Upper lobe of right lung (tissue), 1 donor: ENCODE results near the gene ZNF283. TPM values are rescaled to one million over a fixed set of nuclear protein-coding genes. Genes with fewer than 3 reads are reported as not detected.

ENCODE experiments used
- ATAC-seq: fragments of 200-7000 bp; cut with Tn5 transposase; one replicate; pipeline ENCODE4 v1.9.1; 2020; ENCODE audit warnings: mild to moderate bottlenecking, moderate library complexity
- DNase-seq: peaks from one replicate; pipeline ENCODE4 v3.0.0-alpha.2; 2020
- H3K27ac ChIP-seq: fragments of 200-600 bp; one replicate; pipeline ENCODE4 v1.8.0; 2022
- H3K27me3 ChIP-seq: fragments of 200-600 bp; one replicate; pipeline ENCODE4 v1.8.0; 2022; ENCODE audit warnings: mild to moderate bottlenecking
- H3K36me3 ChIP-seq: fragments of 200-600 bp; one replicate; pipeline ENCODE4 v1.8.0; 2022
- H3K4me1 ChIP-seq: fragments of 200-600 bp; one replicate; pipeline ENCODE4 v1.8.0; 2022
- H3K4me3 ChIP-seq: fragments of 200-600 bp; one replicate; pipeline ENCODE4 v1.8.0; 2022; ENCODE audit warnings: mild to moderate bottlenecking
- H3K9me3 ChIP-seq: fragments of 200-600 bp; one replicate; pipeline ENCODE4 v1.8.0; 2022
- intact Hi-C: fragments of 100-400 bp; cut with DNase I; formaldehyde crosslinking; loops from one replicate; pipeline ENCODE4 v1.11.0; 2022
- total RNA-seq: library from RNA; stranded (reverse); fragmentation: NEBNext Ultra II Directional; extraction: Animal tissue kit (Norgen Biotek cat#: 25700); gene quantifications from one replicate; pipeline ENCODE4 v1.2.1, GENCODE V29; 2021
- TF ChIP-seq, protein P1 (sequence below): fragments of 200-600 bp; IDR thresholded peaks from one replicate; pipeline ENCODE4 v1.8.0; 2022; ENCODE audit warnings: antibody characterized with exemption
- donor health status: DM: no; HTN: yes; CAD: no; lungs with severe emphysema.

The ZNF283 gene
- total RNA-seq, 1 donor from 2014 or later, result 11.7 TPM

DNA sequence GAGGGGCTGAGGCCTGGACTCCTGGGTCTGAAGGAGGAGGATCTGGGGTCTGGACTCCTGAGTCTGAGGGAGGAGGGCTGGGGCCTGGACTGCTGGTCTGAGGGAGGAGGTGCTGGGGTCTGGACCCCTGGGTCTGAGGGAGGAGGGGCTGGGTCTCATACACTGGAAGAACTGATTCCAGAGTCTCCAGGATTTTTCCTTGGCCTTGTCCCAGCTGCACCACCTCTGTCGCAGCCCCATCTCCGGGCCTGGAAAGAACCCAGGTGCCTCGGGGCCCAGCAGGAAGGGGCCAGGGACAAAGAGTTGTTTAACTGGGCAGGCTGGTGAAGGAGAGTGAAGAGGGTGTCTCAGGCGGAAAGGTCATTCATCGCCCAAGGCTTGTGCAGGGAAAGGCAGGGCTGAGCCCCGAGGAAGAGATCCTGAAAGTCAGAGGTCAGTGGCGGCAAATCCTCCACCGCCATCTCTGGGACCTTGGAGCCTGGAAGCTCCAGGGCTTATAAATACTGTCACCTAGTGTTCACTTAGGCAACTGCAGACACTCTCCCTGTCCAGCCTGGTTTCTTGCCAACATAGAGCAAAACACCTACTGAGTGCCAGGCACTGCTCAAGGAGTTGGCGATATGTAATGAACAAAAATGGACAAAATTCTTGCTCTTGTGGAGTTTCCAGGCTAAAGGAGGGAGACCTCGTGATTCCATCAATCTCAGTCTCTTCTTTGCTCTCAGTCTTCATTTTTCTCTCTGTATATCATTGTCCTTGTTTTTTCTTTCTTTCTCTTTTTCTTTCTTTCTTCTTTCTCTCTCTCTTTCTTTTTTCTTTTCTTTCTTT is 41.9 kb upstream of the ZNF283 start:
- Histone ChIP-seq H3K27me3 (peaks cover 8% of the 10 kb centered on the region), H3K27ac (no peak overlapping the region), H3K36me3 (no peaks in the 10 kb centered on the region), H3K9me3 (no peaks in the 10 kb centered on the region), H3K4me3 (no peak overlapping the region), H3K4me1 (peaks cover 5% of the 10 kb centered on the region)
- ATAC-seq (peak; percentile 92), DNase-seq (peak; percentile 70)
- TF ChIP-seq, protein P1, sequence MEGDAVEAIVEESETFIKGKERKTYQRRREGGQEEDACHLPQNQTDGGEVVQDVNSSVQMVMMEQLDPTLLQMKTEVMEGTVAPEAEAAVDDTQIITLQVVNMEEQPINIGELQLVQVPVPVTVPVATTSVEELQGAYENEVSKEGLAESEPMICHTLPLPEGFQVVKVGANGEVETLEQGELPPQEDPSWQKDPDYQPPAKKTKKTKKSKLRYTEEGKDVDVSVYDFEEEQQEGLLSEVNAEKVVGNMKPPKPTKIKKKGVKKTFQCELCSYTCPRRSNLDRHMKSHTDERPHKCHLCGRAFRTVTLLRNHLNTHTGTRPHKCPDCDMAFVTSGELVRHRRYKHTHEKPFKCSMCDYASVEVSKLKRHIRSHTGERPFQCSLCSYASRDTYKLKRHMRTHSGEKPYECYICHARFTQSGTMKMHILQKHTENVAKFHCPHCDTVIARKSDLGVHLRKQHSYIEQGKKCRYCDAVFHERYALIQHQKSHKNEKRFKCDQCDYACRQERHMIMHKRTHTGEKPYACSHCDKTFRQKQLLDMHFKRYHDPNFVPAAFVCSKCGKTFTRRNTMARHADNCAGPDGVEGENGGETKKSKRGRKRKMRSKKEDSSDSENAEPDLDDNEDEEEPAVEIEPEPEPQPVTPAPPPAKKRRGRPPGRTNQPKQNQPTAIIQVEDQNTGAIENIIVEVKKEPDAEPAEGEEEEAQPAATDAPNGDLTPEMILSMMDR, result peak; percentile 99
- intact Hi-C loops, result no loop called here

DNA sequence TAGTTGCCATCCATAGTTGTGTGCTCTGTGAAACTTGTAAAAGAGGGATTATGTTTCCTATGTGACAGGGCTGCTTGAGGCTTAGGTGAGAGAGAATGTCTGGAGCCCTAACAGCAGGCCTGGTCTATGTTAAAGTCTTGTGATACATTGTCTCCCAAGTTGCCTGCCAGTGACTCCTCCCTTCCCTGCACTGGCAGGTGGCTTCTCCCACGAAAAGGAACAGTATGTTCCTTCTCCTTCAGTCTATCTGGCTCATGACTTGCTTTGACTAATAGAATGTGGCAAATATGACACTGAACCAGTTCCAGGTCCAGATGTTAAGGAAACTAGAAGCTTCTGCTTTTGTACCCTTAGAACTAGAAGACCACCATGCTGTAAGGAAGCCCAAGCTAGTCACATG is 40.5 kb upstream of the ZNF283 start:
- no peak for ATAC-seq
- no peak overlapping the region for H3K27ac ChIP-seq
- H3K4me3 ChIP-seq, result no peak overlapping the region
- peaks cover 3% of the 10 kb centered on the region for H3K27me3 ChIP-seq
- H3K9me3 ChIP-seq, result no peaks in the 10 kb centered on the region
- H3K36me3 ChIP-seq, result no peaks in the 10 kb centered on the region
- TF ChIP-seq, protein P1, result no peak
- intact Hi-C loops, result no loop called here
- DNase-seq, result no peak
- H3K4me1 ChIP-seq, result peaks cover 5% of the 10 kb centered on the region

DNA sequence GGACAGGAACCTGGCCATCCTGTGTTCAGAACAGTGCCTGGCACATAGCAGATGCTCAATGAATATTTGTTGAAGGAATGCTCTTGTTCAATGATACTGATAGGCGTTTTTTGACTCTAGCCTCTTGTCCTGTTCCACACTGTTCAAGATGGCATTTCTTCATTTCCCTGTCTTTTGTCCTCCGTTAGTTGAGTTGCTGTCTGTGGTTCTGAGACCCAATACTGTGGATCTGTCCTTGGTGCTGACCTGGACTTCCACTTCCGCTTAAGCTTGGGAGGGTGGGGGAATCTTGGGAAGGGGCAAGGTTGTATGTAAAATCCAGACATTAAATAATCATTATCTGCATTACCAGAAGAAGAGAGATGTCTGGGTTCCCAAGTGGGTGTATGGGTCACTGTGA is 38.1 kb upstream of the ZNF283 start:
- no peaks in the 10 kb centered on the region for H3K36me3 ChIP-seq
- DNase-seq (no peak), ATAC-seq (peak; percentile 47)
- no peak overlapping the region for H3K4me3 ChIP-seq
- no peaks in the 10 kb centered on the region for H3K9me3 ChIP-seq
- no peak overlapping the region for H3K27ac ChIP-seq
- H3K27me3 ChIP-seq, result peaks cover 4% of the 10 kb centered on the region
- H3K4me1 ChIP-seq, result peaks cover 5% of the 10 kb centered on the region
- TF ChIP-seq, protein P1, result no peak
- intact Hi-C loops, result no loop called here

DNA sequence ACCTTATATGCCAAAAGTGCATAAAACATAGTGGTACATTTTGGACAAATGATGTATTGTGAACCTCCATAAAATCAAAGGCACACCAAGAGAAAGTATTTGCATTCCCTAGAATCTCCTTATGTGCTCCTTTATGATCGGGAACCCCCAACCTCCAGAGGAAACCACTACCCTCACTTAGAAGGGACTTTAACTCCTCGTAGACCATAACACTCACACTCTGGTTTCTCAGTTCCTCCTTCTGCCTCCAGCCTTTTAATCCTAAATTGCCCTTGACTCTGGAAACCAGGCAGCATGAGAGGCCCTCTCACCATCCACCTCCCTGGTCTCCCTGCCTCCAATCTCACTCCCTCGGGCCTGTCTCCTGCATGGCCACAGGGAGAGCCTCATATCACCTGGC is 36.5 kb upstream of the ZNF283 start:
- no peak for ATAC-seq
- intact Hi-C loops, result no loop called here
- Histone ChIP-seq H3K27ac (no peak overlapping the region), H3K9me3 (no peaks in the 10 kb centered on the region), H3K4me1 (no peaks in the 10 kb centered on the region), H3K27me3 (peaks cover 4% of the 10 kb centered on the region), H3K4me3 (no peak overlapping the region), H3K36me3 (no peaks in the 10 kb centered on the region)
- DNase-seq, result peak; percentile 4
- TF ChIP-seq, protein P1, result no peak

DNA sequence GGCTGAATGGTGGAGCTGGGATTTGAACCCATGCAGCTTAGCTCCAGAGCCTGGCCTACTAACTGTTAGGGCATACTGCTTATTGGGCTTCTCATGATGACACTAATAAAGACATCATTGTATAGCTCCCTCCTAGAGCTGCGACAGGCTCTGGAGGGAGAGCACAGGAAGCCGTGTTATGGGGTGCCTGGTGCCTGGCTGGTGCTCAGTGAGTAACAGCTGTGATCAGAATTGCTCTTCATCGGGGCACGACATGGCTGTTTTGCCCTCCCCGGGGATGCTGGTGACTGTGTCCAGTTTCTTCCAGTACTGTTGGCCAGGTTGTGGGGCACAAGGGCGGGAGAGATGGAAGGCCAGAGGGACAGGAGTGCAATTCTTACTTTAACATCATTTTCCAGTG is 30.0 kb upstream of the ZNF283 start:
- H3K4me1 ChIP-seq, result peaks cover 8% of the 10 kb centered on the region
- ATAC-seq (no peak), DNase-seq (no peak)
- peaks cover 4% of the 10 kb centered on the region for H3K27me3 ChIP-seq
- H3K36me3 ChIP-seq, result no peaks in the 10 kb centered on the region
- TF ChIP-seq, protein P1, result no peak
- no peak overlapping the region for H3K27ac ChIP-seq
- intact Hi-C loops, result no loop called here
- H3K4me3 ChIP-seq, result no peak overlapping the region
- H3K9me3 ChIP-seq, result no peaks in the 10 kb centered on the region
